H1 (cell line): ENCODE results near the gene ISOC2. TPM values are rescaled to one million over a fixed set of nuclear protein-coding genes. Genes with fewer than 3 reads are reported as not detected.

ENCODE experiments used
- ATF3 ChIP-seq: IDR thresholded peaks from 2 replicates; pipeline ENCODE4 v1.6.1; 2011; ENCODE audit warnings: low read depth, mild to moderate bottlenecking, low read length; ENCODE audit not compliant: insufficient read depth
- CBX5 ChIP-seq: fragments of 300-800, 300-1000 bp; sonication (generic); IDR thresholded peaks from 2 replicates; pipeline ENCODE4 v1.7.1; 2016; ENCODE audit warnings: antibody characterized with exemption, low read length, low read depth
- CREB1 ChIP-seq: IDR thresholded peaks from 2 replicates; pipeline ENCODE4 v1.6.1; 2012; ENCODE audit warnings: inconsistent platforms
- CTBP2 ChIP-seq: IDR thresholded peaks from 2 replicates; pipeline ENCODE4 v1.7.0; 2011; ENCODE audit warnings: borderline replicate concordance, mild to moderate bottlenecking, moderate library complexity, mixed read lengths, low read length; ENCODE audit not compliant: insufficient read depth, insufficient read length
- CTCF ChIP-seq, 3 experiments: IDR thresholded peaks; 1 replicate in 2 of 3; 2 replicates in 1 of 3; pipeline versions ENCODE4 v1.5.1 to v1.6.1; 2011; ENCODE audit warnings: low read length in 3 of 3, mild to moderate bottlenecking in 3 of 3, inconsistent platforms in 2 of 3, low read depth in 1 of 3, moderate library complexity in 1 of 3; ENCODE audit not compliant: insufficient read depth in 1 of 3; ENCODE audit errors: control extremely low read depth in 1 of 3
- FOSL1 ChIP-seq: IDR thresholded peaks from 2 replicates; pipeline ENCODE4 v1.6.1; 2011; ENCODE audit warnings: mild to moderate bottlenecking, low read depth, low read length, moderate library complexity; ENCODE audit not compliant: insufficient read depth
- JUND ChIP-seq: IDR thresholded peaks from 2 replicates; pipeline ENCODE4 v1.6.1; 2011; ENCODE audit warnings: mild to moderate bottlenecking, improper control_type of control experiment, low read length
- KDM4A ChIP-seq: IDR thresholded peaks from one replicate; pipeline ENCODE4 v1.7.1; 2012; ENCODE audit warnings: low read depth, mild to moderate bottlenecking, moderate library complexity, low read length, inconsistent platforms; ENCODE audit not compliant: severe bottlenecking
- MAFK ChIP-seq: IDR thresholded peaks from 2 replicates; pipeline ENCODE4 v1.6.1; 2012; ENCODE audit warnings: low read depth, mild to moderate bottlenecking, improper control_type of control experiment, low read length
- NANOG ChIP-seq: IDR thresholded peaks from 2 replicates; pipeline ENCODE4 v1.6.1; 2011; ENCODE audit warnings: low read length, low read depth, mild to moderate bottlenecking, inconsistent platforms; ENCODE audit not compliant: insufficient read depth, poor library complexity, severe bottlenecking
- RAD21 ChIP-seq, 2 experiments: IDR thresholded peaks in 1 of 2; conservative IDR thresholded peaks in 1 of 2; 2 replicates each; pipeline ENCODE4 v1.6.1; 2011; ENCODE audit warnings: low read depth in 2 of 2, low read length in 2 of 2, improper control_type of control experiment in 1 of 2, inconsistent platforms in 1 of 2, mild to moderate bottlenecking in 1 of 2, moderate library complexity in 1 of 2
- SP4 ChIP-seq: IDR thresholded peaks from 2 replicates; pipeline ENCODE4 v1.6.1; 2012; ENCODE audit warnings: low read length, inconsistent platforms
- SUZ12 ChIP-seq: fragments of 200-600 bp; sonication (generic); IDR thresholded peaks from 2 replicates; pipeline ENCODE4 v1.6.1; 2012; ENCODE audit warnings: mild to moderate bottlenecking, inconsistent platforms, low read length, moderate library complexity, mixed read lengths
- TAF1 ChIP-seq: IDR thresholded peaks from 2 replicates; pipeline ENCODE4 v1.6.1; 2011; ENCODE audit warnings: mild to moderate bottlenecking, low read depth, low read length
- TAF7 ChIP-seq: optimal IDR thresholded peaks from 2 replicates; pipeline ENCODE3; 2011; ENCODE audit warnings: low read depth, mild to moderate bottlenecking, inconsistent platforms, low read length, moderate library complexity, borderline replicate concordance
- TCF12 ChIP-seq: IDR thresholded peaks from 2 replicates; pipeline ENCODE4 v1.6.1; 2011; ENCODE audit warnings: low read depth, mild to moderate bottlenecking, low read length
- YY1 ChIP-seq: IDR thresholded peaks from 2 replicates; pipeline ENCODE4 v1.6.1; 2011; ENCODE audit warnings: low read depth, mild to moderate bottlenecking, low read length
- polyA plus RNA-seq, 7 experiments: library from polyadenylated mRNA; depleted of rRNA in 3 of 7; stranded (reverse) in 5 of 7; unstranded in 2 of 7; fragments of >200 nt in 5 of 7; fragments of 200-250 nt in 2 of 7; gene quantifications; 1 replicate in 5 of 7; 2 replicates in 1 of 7; 4 replicates in 1 of 7; pipeline versions ENCODE4 v1.2.1 to v1.2.3, GENCODE V29; 2011 to 2013; ENCODE audit warnings: missing spikeins in 2 of 7, mixed read lengths in 2 of 7
- total RNA-seq: library from RNA; stranded (reverse); fragmentation: NEBNext Ultra II Directional; extraction: Animal tissue kit (Norgen Biotek cat#: 25700); gene quantifications from 2 replicates; pipeline ENCODE4 v1.2.1, GENCODE V29; 2021

ISOC2 gene
- total and polyA plus RNA-seq, 2 of the 8 experiments (the other 6 are each of a cell fraction or from before 2014, with no cell fraction given): 96.9 to 152 TPM

DNA sequence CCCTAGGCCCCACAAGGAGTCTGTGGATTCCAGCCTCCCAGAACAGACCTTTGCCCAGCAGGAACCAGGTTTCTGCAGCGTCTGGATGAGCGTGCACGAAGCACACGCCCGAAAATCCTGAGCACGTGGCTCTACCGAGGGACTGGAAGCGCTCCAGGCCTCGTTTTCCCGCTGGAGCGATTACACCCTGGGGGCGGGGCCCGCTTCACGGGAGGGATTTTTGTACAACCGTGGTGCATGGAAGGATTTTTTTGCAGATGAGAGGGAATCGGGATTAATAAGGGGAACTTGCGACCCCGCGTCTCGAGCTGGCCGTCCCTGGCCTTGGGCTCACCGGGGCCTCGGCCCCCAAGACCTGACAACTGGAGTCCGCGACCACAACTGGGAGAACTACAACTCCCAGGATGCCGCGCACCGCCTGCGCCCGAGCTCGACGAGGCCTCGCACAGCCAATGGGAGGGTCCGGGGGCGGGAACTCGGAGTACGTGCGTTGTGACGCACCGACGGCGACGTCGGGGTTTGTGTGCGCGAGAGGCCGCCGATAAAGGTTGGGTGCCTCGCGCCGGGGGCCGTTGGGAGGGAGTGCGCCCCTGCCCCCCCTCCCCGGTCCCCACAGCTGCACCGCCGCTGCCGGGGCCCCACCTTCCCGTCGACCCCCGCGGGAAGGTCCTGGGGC lies 14.8 kb upstream of the ISOC2 start, which contains the start of gene ZNF628 (continued):
- TF ChIP-seq FOSL1 (no peak), JUND (no peak), CTBP2 (no peak), SP4 (no peak), RAD21 (IDR thresholded peaks at IDR 0.05 in 1 of 2, conservative IDR thresholded peaks at IDR 0.05 in 1 of 2; ENCODE audit: low read depth in 2 of 2, low read length in 2 of 2) (no peak), NANOG (no peak), ATF3 (peak; percentile 90), TAF1 (peak; percentile 41; the same call in 1 of the 2 replicates), CREB1 (peak; percentile 98), SUZ12 (no peak), KDM4A (peak; percentile 62), TCF12 (no peak), CTCF (IDR thresholded peaks at IDR 0.05; ENCODE audit: control extremely low read depth in 1 of 3, insufficient read depth in 1 of 3, low read depth in 1 of 3, low read length in 3 of 3) (no peak), MAFK (no peak), CBX5 (no peak), TAF7 (no peak), YY1 (no peak)
- TF ChIP-seq, all 59 proteins: peak for 18
